Testis (tissue), 2 donors: Measurements from ENCODE around the gene RDH13.

Experiments used
- CTCF ChIP-seq, 3 experiments: fragments of 450-650 bp in 2 of 3; fragments of 200-600 bp in 1 of 3; sonication (generic) in 1 of 3; IDR thresholded peaks; one replicate each; pipeline ENCODE4 v1.5.1; 2016 to 2019; ENCODE audit warnings: antibody characterized with exemption in 3 of 3, mild to moderate bottlenecking in 2 of 3, moderate library complexity in 1 of 3
- POLR2A ChIP-seq: fragments of 450-650 bp; IDR thresholded peaks from one replicate; pipeline ENCODE4 v1.6.1; 2017; ENCODE audit warnings: antibody characterized with exemption, mild to moderate bottlenecking, moderate library complexity

GRCh38 chr19:55000761-55001160 lies 62.2 kb downstream of the RDH13 start:
- TF ChIP-seq POLR2A (no peak), CTCF (IDR thresholded peaks at IDR 0.05) (no peak)
